Lower leg skin (tissue), 4 donors: ENCODE measurements around the gene WNT1. TPM values are rescaled to one million over a fixed set of nuclear protein-coding genes. Genes with fewer than 3 reads are reported as not detected.
A peak's percentile ranks its signal among the peaks of the same experiment; 100 is the strongest.

Experiments
- DNase-seq, 2 donors: peaks; one replicate each; pipeline ENCODE4 v3.0.0-alpha.2; 2019; ENCODE audit warnings: low spot score in 2 of 2
- H3K4me3 ChIP-seq: fragments of 200-600 bp; sonication (generic); 2 replicates; pipeline ENCODE4 v1.5.1; 2017; ENCODE audit warnings: mild to moderate bottlenecking, low read depth; ENCODE audit not compliant: poor library complexity, severe bottlenecking
- CTCF ChIP-seq, 3 donors: fragments of 450-650 bp; IDR thresholded peaks; one replicate each; pipeline ENCODE4 v1.5.1; 2016; ENCODE audit warnings: antibody characterized with exemption in 3 of 3, mild to moderate bottlenecking in 3 of 3, moderate library complexity in 2 of 3
- POLR2A ChIP-seq, 2 donors: fragments of 450-650 bp; IDR thresholded peaks; one replicate each; pipeline ENCODE4 v1.6.1; 2016 to 2017; ENCODE audit warnings: antibody characterized with exemption in 2 of 2, mild to moderate bottlenecking in 1 of 2, moderate library complexity in 1 of 2
- WGBS, 2 donors: methylation state at CpG; one replicate each; pipeline ENCODE4 v1.1.5; 2018; 5-methylcytosine and 5-hydroxymethylcytosine counted together
- intact Hi-C: fragments of 100-400 bp; cut with DNase I; formaldehyde crosslinking; loops from one replicate; pipeline ENCODE4 v1.15.0; 2023; ENCODE audit warnings: low total_unique reads
- total RNA-seq, 4 donors: library from RNA; depleted of rRNA; stranded (reverse); fragments of >200 nt; gene quantifications; one replicate each; pipeline ENCODE4 v1.1.0, GENCODE V29; 2016

Gene WNT1
- total RNA-seq, 4 donors from 2014 or later: not detected

- 10 to 25% methylated on average over 9 to 23 of the region's 57 CpGs for WGBS, 2 donors
- TF ChIP-seq POLR2A (IDR thresholded peaks at IDR 0.05) (no peak), CTCF (IDR thresholded peaks at IDR 0.05) (no peak)
- H3K4me3 ChIP-seq: peak overlapping the region; percentile 24
- intact Hi-C loops: loop anchor here (5.0 kb wide), 1 partner anchor 141 kb away; no protein-coding TSS in a partner anchor
- peak in 1 of 2 donors; percentile 86 for DNase-seq
These were observed 19.8 kb downstream of the WNT1 start for GRCh38 chr12:48997719-48998496.

- intact Hi-C loops: loop anchor here (5.0 kb wide), 1 partner anchor 141 kb away; no protein-coding TSS in a partner anchor
- TF ChIP-seq POLR2A (IDR thresholded peaks at IDR 0.05) (no peak), CTCF (IDR thresholded peaks at IDR 0.05) (no peak)
- peak in 1 of 2 donors; percentile 88 for DNase-seq
- 1% methylated on average over 35 to 43 of the region's 48 CpGs for WGBS, 2 donors
- H3K4me3 ChIP-seq: peak overlapping the region; percentile 24
These were observed 20.6 kb downstream of the WNT1 start for GRCh38 chr12:48998497-48999353.

GRCh38 chr12:48999371-49000131, 21.4 kb downstream of the WNT1 start, which contains the start of gene DDN:
Gene DDN (minus strand): TSS chr12:48999375. CDS start chr12:48999287, 88 bp downstream.
- TF ChIP-seq CTCF (IDR thresholded peaks at IDR 0.05): no peak
- no peak for TF ChIP-seq POLR2A (IDR thresholded peaks at IDR 0.05)
- H3K4me3 ChIP-seq: peak within 1 kb of the TSS; percentile 24
- WGBS, 2 donors: 4 to 6% methylated on average over 17 to 29 of the region's 30 CpGs
- DNase-seq: peak in 1 of 2 donors; percentile 82
- intact Hi-C loops: loop anchor here (5.0 kb wide), 1 partner anchor 142 kb away; no protein-coding TSS in a partner anchor

- intact Hi-C loops: no loop called here
- no peak for DNase-seq
- H3K4me3 ChIP-seq: no peak overlapping the region
- TF ChIP-seq CTCF (IDR thresholded peaks at IDR 0.05) (no peak), POLR2A (IDR thresholded peaks at IDR 0.05) (no peak)
- WGBS, 2 donors: 86 to 88% methylated on average over 2 of the region's 2 CpGs
These were observed 22.2 kb downstream of the WNT1 start for GRCh38 chr12:49000346-49000745.

GRCh38 chr12:49008943-49009342, 30.8 kb downstream of the WNT1 start:
- intact Hi-C loops: no loop called here
- no peak overlapping the region for H3K4me3 ChIP-seq
- 100% methylated on average over 1 of the region's 1 CpG for WGBS, 2 donors
- DNase-seq: no peak
- TF ChIP-seq POLR2A (IDR thresholded peaks at IDR 0.05) (no peak), CTCF (IDR thresholded peaks at IDR 0.05) (no peak)
